Ramos (cell line): ENCODE data around the gene PSME2.

ENCODE experiments used
- in situ Hi-C: fragments of 300-500 bp; cut with MboI; formaldehyde crosslinking; loops from one replicate; pipeline ENCODE4 v1.14.3; 2022; ENCODE audit warnings: low sequenced_read_pairs; ENCODE audit not compliant: unreplicated experiment

PSME2 gene

GRCh38 chr14:24098927-24099813 lies 47.2 kb downstream of the PSME2 start:
- in situ Hi-C loops = loop anchor here (25.0 kb wide), 1 partner anchor 112 kb away; the partner anchor contains the start of gene DHRS4L2

GRCh38 chr14:24098229-24098926 lies 48.0 kb downstream of the PSME2 start:
- in situ Hi-C loops = loop anchor here (25.0 kb wide), 1 partner anchor 111 kb away; the partner anchor contains the start of gene DHRS4L2

GRCh38 chr14:24096545-24097181 lies 49.7 kb downstream of the PSME2 start:
- in situ Hi-C loops = loop anchor here (25.0 kb wide), 1 partner anchor 109 kb away; the partner anchor contains the start of gene DHRS4L2

- in situ Hi-C loops = loop anchor here (25.0 kb wide), 1 partner anchor 108 kb away; the partner anchor contains the start of gene DHRS4L2
Measured at GRCh38 chr14:24095271-24096068, 50.9 kb downstream of the PSME2 start.

GRCh38 chr14:24094841-24095270 lies 51.6 kb downstream of the PSME2 start:
- in situ Hi-C loops = loop anchor here (25.0 kb wide), 1 partner anchor 108 kb away; the partner anchor contains the start of gene DHRS4L2

- in situ Hi-C loops = loop anchor here (25.0 kb wide), 1 partner anchor 107 kb away; the partner anchor contains the start of gene DHRS4L2
Measured at GRCh38 chr14:24093901-24094840, 52.2 kb downstream of the PSME2 start, which contains the start of gene PCK2. TSS of gene PCK2 (plus strand) at chr14:24094311. CDS start at chr14:24094406, 95 bp downstream.
